ENCODE results near the gene INPP5D.

The INPP5D gene

GRCh38 chr2:233026198-233026813 lies 33.8 kb upstream of the INPP5D start:
- Histone ChIP-seq H3K23ac (ENCODE audit: low read depth, low read length, poor library complexity) (no peak overlapping the region), H3K27me3 (ENCODE audit: control insufficient read depth in 3 of 3, insufficient read depth in 3 of 3, low read depth in 1 of 3, low read length in 3 of 3) (peaks cover 0 to 2% (median 0%) of the 10 kb centered on the region in 3 experiments), H3K27ac (replicated peaks; ENCODE audit: low read length) (no peak overlapping the region), H3K4ac (ENCODE audit: low read length) (no peak overlapping the region), H2BK15ac (ENCODE audit: low read length) (no peak overlapping the region), H2BK12ac (ENCODE audit: low read length) (no peak overlapping the region), H4K91ac (ENCODE audit: low read depth, low read length, poor library complexity) (no peak overlapping the region), H3K18ac (ENCODE audit: low read length) (no peak overlapping the region), H3K4me2 (ENCODE audit: insufficient read depth, low read length, poor library complexity, severe bottlenecking) (no peak overlapping the region), H3K9me3 (replicated peaks in 1 of 2; ENCODE audit: control insufficient read depth in 2 of 2, insufficient read depth in 1 of 2, low read depth in 1 of 2, low read length in 2 of 2) (no peaks in the 10 kb centered on the region), H2BK5ac (ENCODE audit: low read length) (no peak overlapping the region), H3K79me1 (ENCODE audit: low read depth, low read length) (no peaks in the 10 kb centered on the region), H3K9ac (ENCODE audit: low read depth, low read length, poor library complexity) (no peak overlapping the region), H2AK5ac (ENCODE audit: low read depth, low read length) (no peak overlapping the region), H2AFZ (ENCODE audit: low read length) (no peak overlapping the region), H3K4me1 (ENCODE audit: control insufficient read depth in 2 of 2, insufficient read depth in 1 of 2, low read depth in 1 of 2, low read length in 2 of 2) (peaks cover 0 to under 1% of the 10 kb centered on the region in 2 donors), H2BK120ac (ENCODE audit: low read depth, low read length) (no peak overlapping the region), H3K36me3 (replicated peaks in 1 of 2; ENCODE audit: control insufficient read depth in 2 of 2, insufficient read depth in 2 of 2, low read length in 2 of 2) (no peaks in the 10 kb centered on the region), H4K8ac (ENCODE audit: low read depth, low read length) (no peak overlapping the region), H3K4me3 (ENCODE audit: low read length in 2 of 2) (no peak overlapping the region), H3K14ac (ENCODE audit: low read length) (no peak overlapping the region)
- no peak for DNase-seq (ENCODE audit: low spot score)
- no CpG with 5 or more reads among the region's 4 CpGs for WGBS, 2 donors (ENCODE audit: extremely low coverage in 2 of 2, insufficient read length in 2 of 2, insufficient replicate concordance in 1 of 2)

GRCh38 chr2:233029321-233029720 lies 30.8 kb upstream of the INPP5D start:
- Histone ChIP-seq H4K8ac (ENCODE audit: low read depth, low read length) (no peak overlapping the region), H3K4me2 (ENCODE audit: insufficient read depth, low read length, poor library complexity, severe bottlenecking) (no peak overlapping the region), H2BK15ac (ENCODE audit: low read length) (no peak overlapping the region), H2BK120ac (ENCODE audit: low read depth, low read length) (no peak overlapping the region), H2AK5ac (ENCODE audit: low read depth, low read length) (no peak overlapping the region), H3K23ac (ENCODE audit: low read depth, low read length, poor library complexity) (no peak overlapping the region), H3K79me1 (ENCODE audit: low read depth, low read length) (no peaks in the 10 kb centered on the region), H3K4me1 (ENCODE audit: control insufficient read depth in 2 of 2, insufficient read depth in 1 of 2, low read depth in 1 of 2, low read length in 2 of 2) (peaks cover 0 to 3% of the 10 kb centered on the region in 2 donors), H3K36me3 (replicated peaks in 1 of 2; ENCODE audit: control insufficient read depth in 2 of 2, insufficient read depth in 2 of 2, low read length in 2 of 2) (no peaks in the 10 kb centered on the region), H3K14ac (ENCODE audit: low read length) (no peak overlapping the region), H3K27ac (replicated peaks; ENCODE audit: low read length) (no peak overlapping the region), H3K4ac (ENCODE audit: low read length) (no peak overlapping the region), H2BK12ac (ENCODE audit: low read length) (no peak overlapping the region), H4K91ac (ENCODE audit: low read depth, low read length, poor library complexity) (no peak overlapping the region), H3K4me3 (ENCODE audit: low read length in 2 of 2) (no peak overlapping the region), H2BK5ac (ENCODE audit: low read length) (no peak overlapping the region), H3K18ac (ENCODE audit: low read length) (no peak overlapping the region), H3K27me3 (ENCODE audit: control insufficient read depth in 3 of 3, insufficient read depth in 3 of 3, low read depth in 1 of 3, low read length in 3 of 3) (peaks cover 0 to 8% (median 0%) of the 10 kb centered on the region in 3 experiments), H2AFZ (ENCODE audit: low read length) (no peak overlapping the region), H3K9me3 (replicated peaks in 1 of 2; ENCODE audit: control insufficient read depth in 2 of 2, insufficient read depth in 1 of 2, low read depth in 1 of 2, low read length in 2 of 2) (no peaks in the 10 kb centered on the region), H3K9ac (ENCODE audit: low read depth, low read length, poor library complexity) (no peak overlapping the region)
- DNase-seq (ENCODE audit: low spot score) = no peak
- no CpG with 5 or more reads among the region's 9 CpGs for WGBS, 2 donors (ENCODE audit: extremely low coverage in 2 of 2, insufficient read length in 2 of 2, insufficient replicate concordance in 1 of 2)

GRCh38 chr2:233031556-233032500 lies 28.3 kb upstream of the INPP5D start:
- H3K18ac ChIP-seq (ENCODE audit: low read length) = peak overlapping the region; percentile 93
- H2BK12ac ChIP-seq (ENCODE audit: low read length) = no peak overlapping the region
- no peak overlapping the region for H2AK5ac ChIP-seq (ENCODE audit: low read depth, low read length)
- H2AFZ ChIP-seq (ENCODE audit: low read length) = peak overlapping the region; percentile 66
- H3K4me3 ChIP-seq (ENCODE audit: low read length in 2 of 2) = no peak overlapping the region
- H3K79me1 ChIP-seq (ENCODE audit: low read depth, low read length) = peaks cover 3% of the 10 kb centered on the region
- H2BK5ac ChIP-seq (ENCODE audit: low read length) = no peak overlapping the region
- H3K23ac ChIP-seq (ENCODE audit: low read depth, low read length, poor library complexity) = no peak overlapping the region
- H3K27me3 ChIP-seq (ENCODE audit: control insufficient read depth in 3 of 3, insufficient read depth in 3 of 3, low read depth in 1 of 3, low read length in 3 of 3) = peaks cover 0 to 8% (median 0%) of the 10 kb centered on the region in 3 experiments
- H4K91ac ChIP-seq (ENCODE audit: low read depth, low read length, poor library complexity) = no peak overlapping the region
- H3K9me3 ChIP-seq (replicated peaks in 1 of 2; ENCODE audit: control insufficient read depth in 2 of 2, insufficient read depth in 1 of 2, low read depth in 1 of 2, low read length in 2 of 2) = peaks cover 0 to 8% of the 10 kb centered on the region in 2 donors
- no peaks in the 10 kb centered on the region for H3K36me3 ChIP-seq (replicated peaks in 1 of 2; ENCODE audit: control insufficient read depth in 2 of 2, insufficient read depth in 2 of 2, low read length in 2 of 2)
- peak overlapping the region; percentile 1 for H2BK120ac ChIP-seq (ENCODE audit: low read depth, low read length)
- H3K14ac ChIP-seq (ENCODE audit: low read length) = no peak overlapping the region
- H3K9ac ChIP-seq (ENCODE audit: low read depth, low read length, poor library complexity) = no peak overlapping the region
- no peak for DNase-seq (ENCODE audit: low spot score)
- no peak overlapping the region for H3K4ac ChIP-seq (ENCODE audit: low read length)
- H2BK15ac ChIP-seq (ENCODE audit: low read length) = no peak overlapping the region
- WGBS, 2 donors (ENCODE audit: extremely low coverage in 2 of 2, insufficient read length in 2 of 2, insufficient replicate concordance in 1 of 2) = no CpG with 5 or more reads among the region's 27 CpGs
- no peak overlapping the region for H4K8ac ChIP-seq (ENCODE audit: low read depth, low read length)
- no peak overlapping the region for H3K4me2 ChIP-seq (ENCODE audit: insufficient read depth, low read length, poor library complexity, severe bottlenecking)
- H3K27ac ChIP-seq (replicated peaks; ENCODE audit: low read length) = no peak overlapping the region
- peaks cover 0 to 3% of the 10 kb centered on the region in 2 donors for H3K4me1 ChIP-seq (ENCODE audit: control insufficient read depth in 2 of 2, insufficient read depth in 1 of 2, low read depth in 1 of 2, low read length in 2 of 2)

Measured in neuronal stem cell (in vitro differentiated cells).